Heart left ventricle (tissue), 13 donors: ENCODE measurements around the gene PEF1.

Experiments used
- POLR2A ChIP-seq, 2 donors: fragments of 450-650 bp; IDR thresholded peaks; one replicate each; pipeline ENCODE4 v1.6.1; 2017; ENCODE audit warnings: antibody characterized with exemption in 2 of 2, mild to moderate bottlenecking in 2 of 2, moderate library complexity in 2 of 2
- TF ChIP-seq, protein P1 (sequence below), 12 donors: fragments of 200-600 bp; sonication (generic) in 4 of 12; IDR thresholded peaks; one replicate each; pipeline versions ENCODE4 v1.5.0 to v1.8.0; 2018 to 2022; ENCODE audit warnings: antibody characterized with exemption in 12 of 12, mild to moderate bottlenecking in 5 of 12
- donor health status: ischemic (EF 13 %, LVEDD 7.1; RV severe dilation, severe dysfunction).
- donor health status: DM: no; HTN: yes; CAD: no.
- donor health status: DM: no; HTN: no; CAD: no.
- donor health status: ischemic (EF 25% LVEDD 6.9; RV normal size, moderate dysfunction).
- donor health status: ischemic (EF 25% LVEDD 5.7; RV mildly dilated, moderate dysfunction).
- donor health status: ischemic (EF 35%, LVEDD 5.7; RV mildly dilated, moderate dysfunction).
- donor health status: nonischemic (EF 11% LVEDD 7.7; RV severe dilation, severe dysfunction).
- donor health status: DM: yes; HTN: yes; CAD: no.
- donor health status: PGD.
- donor health status: ischemic (EF 29% LVEDD 5.4; RV normal size, mild dysfunction).
- donor health status: nonischemic (EF 23%, LVEDD 6.1; RV moderate dilation, normal function).

DNA sequence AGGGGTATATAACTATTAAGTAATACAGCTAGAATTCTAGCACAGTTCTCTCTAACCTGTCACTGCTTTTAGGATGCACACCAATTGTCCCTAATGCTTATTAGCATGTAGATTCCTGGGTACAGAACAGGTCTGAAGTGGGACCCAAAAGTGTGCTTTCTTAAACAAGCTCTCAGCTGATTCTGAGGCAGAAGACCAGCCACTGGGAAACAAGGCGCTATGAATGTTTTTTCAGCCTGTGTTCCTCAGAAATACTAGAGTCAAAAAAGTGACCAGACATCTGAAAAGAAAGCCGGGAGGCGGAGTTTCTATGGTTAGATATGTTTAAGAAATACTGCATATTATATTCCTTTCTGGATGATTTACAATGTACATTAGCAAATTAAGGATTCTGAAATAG lies 1.8 kb downstream of the PEF1 start:
- TF ChIP-seq, protein P1, sequence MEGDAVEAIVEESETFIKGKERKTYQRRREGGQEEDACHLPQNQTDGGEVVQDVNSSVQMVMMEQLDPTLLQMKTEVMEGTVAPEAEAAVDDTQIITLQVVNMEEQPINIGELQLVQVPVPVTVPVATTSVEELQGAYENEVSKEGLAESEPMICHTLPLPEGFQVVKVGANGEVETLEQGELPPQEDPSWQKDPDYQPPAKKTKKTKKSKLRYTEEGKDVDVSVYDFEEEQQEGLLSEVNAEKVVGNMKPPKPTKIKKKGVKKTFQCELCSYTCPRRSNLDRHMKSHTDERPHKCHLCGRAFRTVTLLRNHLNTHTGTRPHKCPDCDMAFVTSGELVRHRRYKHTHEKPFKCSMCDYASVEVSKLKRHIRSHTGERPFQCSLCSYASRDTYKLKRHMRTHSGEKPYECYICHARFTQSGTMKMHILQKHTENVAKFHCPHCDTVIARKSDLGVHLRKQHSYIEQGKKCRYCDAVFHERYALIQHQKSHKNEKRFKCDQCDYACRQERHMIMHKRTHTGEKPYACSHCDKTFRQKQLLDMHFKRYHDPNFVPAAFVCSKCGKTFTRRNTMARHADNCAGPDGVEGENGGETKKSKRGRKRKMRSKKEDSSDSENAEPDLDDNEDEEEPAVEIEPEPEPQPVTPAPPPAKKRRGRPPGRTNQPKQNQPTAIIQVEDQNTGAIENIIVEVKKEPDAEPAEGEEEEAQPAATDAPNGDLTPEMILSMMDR (IDR thresholded peaks at IDR 0.05), result no peak
- no peak for TF ChIP-seq POLR2A (IDR thresholded peaks at IDR 0.05)
